GM18511 (cell line): ENCODE measurements around the gene FAM241B.

ENCODE experiments used
- ATAC-seq: cut with Tn5 transposase; IDR thresholded peaks from one replicate; pipeline ENCODE4 v1.9.1; 2021; ENCODE audit warnings: mild to moderate bottlenecking, moderate library complexity; ENCODE audit not compliant: unreplicated experiment

The FAM241B gene

DNA sequence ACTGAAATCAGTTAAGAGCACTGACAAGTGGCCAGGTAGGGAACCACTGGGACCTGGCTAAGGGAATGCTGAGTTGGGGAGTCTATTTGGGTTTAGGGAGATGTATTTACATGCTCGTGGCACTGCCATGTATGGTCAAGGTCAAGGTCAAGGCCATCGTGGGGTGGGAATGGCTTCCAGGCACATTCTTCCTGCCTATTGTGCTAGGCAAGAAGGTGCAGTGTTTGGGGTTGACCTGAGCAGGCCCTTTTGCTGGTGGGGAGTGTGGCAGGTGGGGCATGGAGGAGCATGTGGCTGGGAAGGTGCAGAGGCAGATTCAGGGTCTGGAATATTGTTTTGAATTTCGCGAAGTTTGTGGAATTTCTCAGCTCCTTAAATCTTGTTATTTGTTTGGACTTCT lies 17.8 kb downstream of the FAM241B start:
- no peak for ATAC-seq

DNA sequence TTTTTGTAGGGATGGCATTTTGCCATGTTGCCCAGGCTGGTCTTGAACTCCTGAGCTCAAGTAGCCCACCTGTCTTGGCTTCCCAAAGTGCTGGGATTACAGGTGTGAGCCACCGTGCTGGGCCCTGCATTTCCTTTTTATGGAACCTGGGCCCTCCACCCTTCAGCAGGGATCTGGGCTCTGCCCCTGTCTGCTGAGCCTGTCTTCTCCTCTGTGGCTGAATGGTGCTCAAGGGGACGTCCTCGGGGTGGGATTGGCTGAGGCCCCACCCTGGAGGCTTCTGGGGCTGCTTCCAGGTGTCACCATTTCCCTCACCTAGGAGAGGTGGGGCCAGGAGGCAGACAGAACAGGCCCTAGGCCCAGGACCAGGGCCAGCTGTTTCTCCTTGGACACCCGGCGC lies 18.4 kb downstream of the FAM241B start:
- ATAC-seq = no peak

DNA sequence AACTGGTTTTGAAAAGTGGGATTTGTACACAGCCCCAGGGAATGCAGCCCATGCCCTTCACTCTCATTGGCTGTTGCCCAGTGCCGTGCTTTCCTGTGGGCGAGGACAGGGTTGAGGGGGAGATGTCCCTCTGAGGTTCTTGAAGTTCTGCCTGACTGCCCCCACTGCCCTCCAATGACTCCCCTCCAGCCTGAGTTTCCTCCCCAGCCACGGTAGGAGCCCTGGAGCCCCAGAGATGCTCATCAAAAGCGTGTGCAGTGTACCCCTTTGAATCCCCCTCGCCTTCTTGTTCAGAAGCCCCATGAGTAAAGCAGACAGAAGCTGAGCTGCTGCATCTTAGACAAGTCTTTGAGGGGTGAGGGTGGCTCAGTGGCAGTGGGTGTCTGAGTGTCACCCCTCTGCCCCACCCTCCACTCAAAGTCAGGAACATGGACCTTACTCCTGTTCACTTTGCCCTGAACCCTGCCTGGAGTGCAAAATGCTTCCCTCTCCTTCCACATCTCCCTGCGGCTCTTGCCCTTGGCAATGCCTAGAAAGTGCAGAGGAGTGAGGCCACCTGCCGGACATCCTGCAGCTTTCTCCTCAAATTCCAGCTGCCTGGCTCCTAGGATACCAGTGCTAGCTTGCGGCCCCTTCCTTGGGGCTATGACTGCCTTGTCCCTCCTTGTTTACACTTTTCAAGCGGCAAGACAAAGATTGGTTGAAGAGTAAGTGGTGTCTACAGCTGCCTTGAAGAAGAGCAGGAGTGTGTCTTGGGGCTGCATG lies 19.9 kb downstream of the FAM241B start:
- no peak for ATAC-seq

DNA sequence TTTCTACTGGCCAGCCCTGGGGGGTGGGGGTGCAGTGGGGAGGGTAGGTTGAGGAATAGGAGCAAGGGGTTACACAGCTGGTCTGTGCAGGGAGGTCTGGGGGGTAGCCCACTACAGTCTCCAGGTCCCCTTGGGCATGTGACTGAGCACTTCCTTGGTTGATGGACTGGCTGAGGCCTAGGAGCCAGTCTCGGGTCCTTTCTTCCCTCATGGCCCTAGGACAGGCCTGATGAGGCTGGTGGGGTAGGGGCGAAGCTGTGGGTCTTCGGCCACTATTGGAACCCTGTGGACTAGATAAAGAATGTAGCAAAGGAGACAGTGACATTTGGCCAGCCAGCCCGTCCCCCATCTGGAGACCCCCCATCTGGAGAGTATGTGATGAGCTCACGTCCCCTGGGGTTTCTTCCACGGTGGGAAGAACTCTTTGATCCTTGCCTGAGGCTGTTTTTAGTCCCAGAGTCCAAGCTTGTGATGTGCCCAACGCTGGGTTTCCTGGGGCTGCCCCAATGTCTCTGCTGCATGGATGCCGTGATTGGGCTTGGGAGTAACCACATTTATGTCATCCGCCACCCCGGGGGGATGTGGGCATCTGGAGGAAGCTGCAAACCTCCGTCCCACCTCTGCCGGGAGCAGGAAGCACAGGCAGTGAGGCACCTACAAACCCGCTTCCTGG lies 20.7 kb downstream of the FAM241B start:
- ATAC-seq = no peak

DNA sequence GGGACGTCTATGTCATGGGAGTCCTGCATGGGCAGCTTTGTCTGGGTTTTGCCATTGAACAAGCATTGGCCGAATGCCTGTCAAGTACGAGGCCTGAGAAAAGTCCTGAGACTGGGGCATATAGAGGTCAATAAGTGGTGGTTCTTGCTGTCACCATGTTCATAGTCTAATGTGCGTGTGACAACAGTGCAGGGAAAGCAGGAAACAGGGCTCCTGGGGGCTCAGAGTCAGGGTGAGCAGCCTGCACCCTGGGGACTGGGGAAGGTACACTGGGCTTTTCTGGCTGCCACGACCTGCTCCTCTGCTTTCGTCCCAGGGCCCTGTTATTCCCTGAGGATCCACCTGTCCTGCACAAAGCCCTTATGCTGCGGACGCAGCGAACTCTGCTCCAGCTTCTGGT lies 21.3 kb downstream of the FAM241B start:
- ATAC-seq = no peak

DNA sequence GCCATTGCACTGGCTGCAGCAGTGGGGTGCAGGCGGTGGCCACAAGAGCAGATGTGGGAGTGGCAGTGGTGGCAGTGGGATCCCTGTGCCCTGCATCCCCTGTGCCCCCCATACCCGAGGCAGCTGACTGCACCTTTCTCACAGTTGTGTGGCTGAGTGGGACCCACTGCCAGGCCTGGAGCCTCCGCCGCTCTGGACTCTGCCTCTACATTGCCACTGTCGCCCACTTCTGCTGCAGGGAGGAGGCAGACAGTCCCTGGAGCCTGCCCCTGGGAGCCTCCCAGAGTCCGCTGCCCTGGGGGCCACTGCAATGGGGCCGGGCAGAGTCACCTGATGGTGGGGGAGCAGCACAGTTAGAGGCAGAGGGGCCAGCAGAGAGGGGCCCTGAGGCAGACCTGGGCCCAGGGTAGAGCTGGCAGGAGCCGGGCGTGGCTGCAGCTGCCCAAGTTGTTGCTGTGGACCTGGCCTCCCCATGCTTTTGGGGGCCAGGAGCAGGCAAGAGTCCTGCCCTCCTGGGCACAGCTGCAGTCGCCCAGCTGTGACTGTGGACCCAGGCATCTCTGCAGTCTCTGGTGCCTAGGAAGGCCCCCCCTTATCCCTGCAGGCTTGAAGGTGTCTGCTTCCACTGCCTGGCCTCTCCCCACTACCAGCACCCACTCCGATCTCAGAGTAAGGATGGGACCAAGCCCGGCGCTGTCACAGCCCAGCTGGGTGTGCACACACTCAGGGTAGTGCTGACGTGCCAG lies 22.2 kb downstream of the FAM241B start:
- ATAC-seq = no peak

DNA sequence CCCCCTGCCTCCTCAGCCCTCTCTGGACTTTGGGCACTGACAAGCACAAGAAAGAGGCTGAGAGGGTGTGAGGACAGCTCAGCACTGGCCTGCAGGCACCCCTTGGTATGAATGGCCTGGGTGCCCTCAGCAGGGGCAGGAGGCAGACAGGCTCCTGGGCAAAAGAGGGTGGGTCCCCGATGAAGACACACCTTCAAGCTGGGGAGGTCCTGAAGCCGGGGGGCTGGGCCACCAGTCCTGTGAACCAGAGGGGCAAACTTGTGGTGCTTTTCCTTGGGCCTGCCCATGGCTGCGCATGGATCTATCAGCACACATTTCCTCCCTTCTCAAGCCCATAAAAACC lies 22.8 kb downstream of the FAM241B start:
- ATAC-seq = no peak

DNA sequence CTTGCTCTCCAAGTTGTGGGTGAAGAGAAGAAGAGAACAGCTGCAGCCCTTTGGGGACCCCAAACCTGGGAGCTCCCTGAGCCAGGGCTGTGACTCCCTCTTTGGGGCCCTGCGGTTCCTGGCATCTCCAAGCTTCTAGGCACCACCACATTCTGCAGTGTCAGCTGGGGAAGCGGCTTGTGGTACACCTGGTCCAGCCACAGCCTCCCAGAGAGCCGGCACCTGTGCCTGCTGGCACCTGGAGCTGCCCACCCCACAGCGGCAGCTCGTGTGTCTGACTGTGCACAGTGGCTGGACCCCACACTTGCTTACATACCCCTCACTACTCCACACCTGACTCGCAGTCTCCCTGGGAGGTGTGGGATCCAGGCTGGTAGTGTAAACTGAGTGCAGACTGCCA lies 23.5 kb downstream of the FAM241B start:
- ATAC-seq = no peak

DNA sequence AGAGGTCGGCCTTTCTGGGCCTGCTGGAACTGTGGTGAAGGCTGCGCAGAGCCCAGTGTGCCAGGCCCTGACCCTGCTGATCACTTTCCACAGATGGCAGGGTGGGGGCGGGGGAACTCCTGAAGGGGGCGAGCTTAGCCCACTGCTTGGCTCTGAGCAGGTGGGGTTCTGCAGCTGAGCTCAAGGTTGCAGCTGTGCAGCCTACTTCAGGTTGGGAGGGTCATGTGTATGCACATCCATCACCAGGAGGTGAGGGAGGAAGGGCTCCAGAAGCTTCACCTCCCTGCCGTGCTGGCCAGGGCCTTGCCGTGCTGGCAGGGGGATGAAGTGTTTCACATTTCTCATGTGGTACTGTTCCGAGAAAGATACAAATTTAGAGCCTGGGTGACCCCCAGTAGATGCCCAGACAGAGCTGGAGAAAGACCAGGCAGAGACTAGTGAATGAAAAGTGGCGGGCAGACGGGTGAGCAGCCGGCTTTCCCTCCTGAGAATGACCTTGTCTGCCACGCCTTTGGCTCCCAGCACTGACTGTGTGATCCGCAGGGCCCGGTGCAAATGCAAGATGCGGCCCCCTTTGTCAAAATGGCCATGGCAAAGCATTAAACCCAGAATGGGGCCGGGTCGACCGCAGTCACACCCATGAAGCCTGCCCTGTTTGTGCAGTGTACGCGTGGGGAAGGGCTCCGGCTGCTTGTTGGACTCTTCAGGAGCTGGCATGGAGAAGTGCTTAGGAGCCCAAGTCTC lies 25.2 kb downstream of the FAM241B start:
- no peak for ATAC-seq

DNA sequence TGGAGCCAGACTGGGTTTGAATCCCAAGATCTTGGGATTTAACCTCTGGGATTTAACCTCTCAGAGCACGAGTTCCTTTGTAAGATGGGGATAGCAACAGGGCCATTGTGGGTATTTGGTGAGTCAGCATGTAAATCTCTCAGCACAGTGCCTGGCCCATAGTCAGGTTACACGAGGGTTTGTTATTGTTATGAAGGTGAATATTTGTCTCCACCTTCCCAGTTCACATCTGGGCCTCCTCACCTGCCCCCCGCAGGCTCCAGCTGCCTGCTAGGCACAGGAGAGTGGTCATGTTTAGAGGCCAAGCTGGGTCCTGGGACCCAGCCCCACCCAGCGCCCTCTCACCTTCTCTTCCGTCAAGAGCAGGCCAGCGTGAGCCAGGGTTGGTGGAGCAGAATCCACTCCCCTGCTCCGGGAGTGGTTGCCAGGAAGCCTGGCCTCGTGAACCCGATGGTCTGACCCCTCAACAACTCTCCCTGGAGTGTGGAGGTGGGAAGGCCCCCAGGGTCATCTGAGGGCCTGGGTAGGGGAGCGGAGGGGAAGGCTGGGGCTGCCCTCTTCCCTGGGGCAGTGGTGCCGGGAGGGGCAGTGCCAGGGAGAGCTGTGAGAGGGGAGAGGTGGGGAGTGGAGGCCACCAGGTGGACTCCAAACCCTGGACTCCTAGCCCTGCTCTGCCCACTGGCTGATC lies 26.0 kb downstream of the FAM241B start:
- ATAC-seq = no peak

DNA sequence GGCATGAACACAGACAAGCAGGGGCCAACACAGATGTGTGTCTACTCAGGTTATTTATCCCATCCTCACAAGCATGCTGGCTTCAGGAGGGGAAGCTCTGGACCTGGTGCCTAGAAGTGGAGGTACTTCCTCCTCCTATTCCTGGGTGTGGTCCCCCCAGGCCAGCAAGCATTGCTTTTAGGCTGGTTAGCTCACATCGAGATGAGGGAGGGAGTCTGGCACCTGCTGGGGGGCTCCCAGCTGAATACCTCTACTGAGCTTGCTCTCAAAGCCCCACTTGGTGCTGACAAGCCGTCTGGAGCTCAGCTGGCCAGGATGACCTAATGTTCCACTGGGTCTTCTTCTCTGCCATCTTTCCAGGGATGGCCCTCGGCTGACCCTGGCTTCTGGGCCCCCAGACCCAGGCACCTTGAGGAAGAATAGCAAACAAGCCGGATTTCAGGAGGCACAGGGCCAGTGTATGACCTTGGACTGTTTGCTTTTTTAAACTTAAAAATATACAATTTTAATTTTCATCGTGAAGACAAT lies 26.8 kb downstream of the FAM241B start:
- ATAC-seq = no peak

DNA sequence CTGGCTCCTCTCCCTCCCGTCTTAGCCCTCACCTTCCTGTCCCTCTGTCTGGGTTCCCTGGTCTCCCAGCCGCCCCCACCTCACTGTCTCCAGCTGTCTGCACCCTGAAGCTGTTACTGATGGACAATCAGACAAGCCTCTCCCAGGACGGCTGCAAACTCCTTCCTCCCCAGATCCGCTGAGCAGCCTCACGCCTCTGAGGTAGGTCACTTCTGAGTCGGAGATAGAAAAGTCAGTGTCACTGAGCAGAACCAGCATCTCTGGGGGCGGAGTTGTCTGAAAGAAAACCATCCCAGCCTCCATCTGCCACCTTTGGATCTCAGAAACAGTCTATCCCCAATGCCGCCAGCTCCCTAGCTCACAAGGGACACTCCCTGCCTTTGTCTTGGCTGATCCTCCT lies 27.4 kb downstream of the FAM241B start:
- ATAC-seq = no peak

DNA sequence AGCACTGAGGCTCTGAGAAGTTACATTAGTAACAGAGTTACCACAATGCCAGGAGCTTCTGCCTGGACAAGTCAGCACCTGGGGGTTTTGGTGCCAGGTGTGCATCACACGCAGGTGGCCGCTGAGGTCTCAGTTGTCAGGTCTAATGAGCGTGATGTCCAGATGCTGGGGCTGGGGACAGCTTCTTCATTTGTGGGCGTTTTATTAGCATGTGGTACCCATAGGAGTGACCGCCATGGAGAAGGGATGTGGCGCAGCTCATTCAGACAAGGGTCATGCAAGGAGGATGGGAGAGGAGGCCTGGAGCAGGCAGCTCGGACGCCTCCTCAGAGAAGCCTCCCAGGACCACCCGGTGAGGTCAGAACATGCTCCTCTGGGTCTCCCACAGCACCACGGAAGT lies 27.8 kb downstream of the FAM241B start:
- no peak for ATAC-seq

DNA sequence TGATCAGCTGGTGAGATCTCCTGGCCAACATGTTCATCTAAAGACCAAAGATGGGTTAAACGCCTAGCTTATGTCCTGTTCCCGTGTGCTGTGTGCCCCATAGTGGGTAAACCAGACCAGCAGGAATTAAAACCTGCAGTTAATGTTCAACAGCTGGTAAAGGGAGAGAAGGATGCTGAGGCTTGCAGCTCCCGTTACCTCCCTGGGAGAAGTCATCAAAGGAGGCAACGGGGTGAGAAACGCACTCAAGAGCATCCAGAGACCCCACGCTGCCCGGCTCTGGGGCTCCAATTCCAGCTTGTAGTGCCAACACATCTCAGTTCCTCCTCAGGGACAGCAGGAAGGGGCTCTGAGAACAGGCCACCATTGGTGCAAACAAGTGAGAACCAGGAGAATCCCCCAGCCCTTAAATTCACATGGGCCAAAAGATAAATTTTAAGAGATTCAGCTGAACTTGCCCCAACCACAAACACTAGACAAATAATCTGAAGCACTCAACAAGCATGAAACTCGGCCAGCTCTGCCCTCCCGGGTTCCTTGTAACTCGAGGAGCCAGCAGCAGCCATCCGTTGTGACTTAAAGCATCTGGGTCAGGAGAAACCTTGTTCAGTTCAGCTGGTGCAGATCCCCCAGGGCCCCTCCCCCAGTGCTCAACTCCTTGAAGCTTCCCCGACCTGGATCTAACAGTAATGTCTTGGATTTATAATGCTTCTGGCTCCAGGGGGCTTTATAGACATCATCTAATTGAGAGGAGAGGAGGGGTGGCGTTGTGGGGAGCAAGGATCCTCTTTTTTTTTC lies 29.4 kb downstream of the FAM241B start:
- ATAC-seq = no peak

DNA sequence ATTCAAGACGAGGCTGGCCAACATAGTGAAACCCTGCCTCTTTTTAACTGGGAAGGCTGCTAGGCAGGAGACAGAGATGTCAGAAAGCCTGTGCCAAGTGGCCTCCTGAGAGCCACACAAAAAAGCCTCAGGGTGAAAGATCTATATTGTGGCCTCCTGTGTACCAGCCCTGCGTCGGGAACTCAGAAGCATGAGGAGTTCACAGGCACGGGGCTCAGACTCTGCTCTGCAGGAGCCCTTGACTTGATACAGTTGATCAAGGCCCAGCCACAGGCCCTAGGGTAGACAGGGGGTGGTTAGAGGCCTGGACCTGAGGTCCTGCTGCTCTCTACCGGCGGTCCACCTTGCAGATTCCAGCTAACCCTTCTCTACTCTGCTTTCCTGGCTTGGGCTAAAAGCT lies 30.2 kb downstream of the FAM241B start:
- no peak for ATAC-seq

DNA sequence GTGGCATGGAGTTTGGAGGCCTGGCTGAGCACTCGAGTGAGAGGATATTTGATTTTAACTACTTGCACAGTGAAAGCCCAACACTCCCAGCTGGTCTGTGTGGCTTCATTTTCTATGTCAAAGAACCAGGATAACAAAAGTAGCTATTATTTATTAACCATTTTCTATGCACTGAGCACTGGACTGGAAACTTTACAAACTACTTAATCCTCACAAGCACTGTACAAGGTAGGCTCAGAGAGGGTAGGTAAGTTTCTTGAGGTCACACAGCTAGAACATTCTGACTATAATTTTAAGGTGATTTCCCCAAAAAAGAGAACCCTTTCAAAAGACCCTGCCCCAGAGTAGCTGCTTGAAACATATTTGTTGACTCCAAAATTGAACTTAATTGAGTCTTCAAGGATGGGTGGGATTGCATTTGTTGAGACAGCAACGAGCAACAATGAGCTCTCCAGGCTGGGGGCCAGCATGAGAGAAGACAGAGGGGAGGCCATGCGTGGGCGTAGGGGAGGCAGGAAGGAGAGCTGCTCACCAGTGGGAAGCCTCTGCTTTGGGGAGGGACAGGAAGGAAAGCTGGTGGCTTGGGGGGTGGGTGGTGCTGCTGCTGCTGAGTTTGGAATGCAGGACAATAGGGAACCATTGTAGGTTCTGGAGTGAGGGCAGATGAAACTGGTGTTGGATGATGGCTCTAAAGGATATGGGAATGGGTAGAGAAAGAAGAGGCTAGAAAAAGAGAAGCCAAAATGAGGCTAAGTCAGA lies 31.5 kb downstream of the FAM241B start:
- ATAC-seq = no peak

DNA sequence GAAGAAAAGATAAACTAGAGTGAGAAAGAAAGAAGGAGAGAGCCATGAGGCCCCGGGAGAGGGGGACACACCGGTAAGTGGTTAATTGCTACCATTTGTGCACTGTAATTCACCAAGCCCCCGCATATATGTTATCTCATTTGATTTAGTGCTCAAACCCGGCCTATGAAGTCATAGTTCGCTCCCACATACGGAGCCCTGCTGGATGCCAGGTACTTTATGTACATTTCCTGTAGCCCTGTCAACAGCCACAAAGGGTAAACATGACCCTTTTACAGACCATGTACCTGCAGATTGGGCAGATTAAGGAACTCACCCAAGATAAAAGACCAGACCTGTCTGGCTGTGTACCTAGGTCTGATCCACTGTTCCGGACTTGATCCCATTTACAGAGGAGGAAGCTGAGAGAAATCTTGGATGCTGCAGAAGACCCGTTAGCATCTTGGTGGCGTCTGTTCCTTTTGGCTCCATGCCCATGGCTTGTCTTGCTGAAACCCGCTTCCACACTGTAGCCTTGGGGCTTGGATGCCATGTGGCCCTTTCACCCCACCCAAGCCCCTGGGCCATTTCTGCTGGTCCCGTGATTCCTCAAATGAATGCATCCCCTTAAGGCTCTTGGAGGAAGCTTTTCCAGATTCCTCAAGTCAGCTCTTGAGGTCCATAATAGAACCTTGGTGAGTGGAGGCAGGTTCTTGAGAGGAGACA lies 32.3 kb downstream of the FAM241B start:
- ATAC-seq = no peak

DNA sequence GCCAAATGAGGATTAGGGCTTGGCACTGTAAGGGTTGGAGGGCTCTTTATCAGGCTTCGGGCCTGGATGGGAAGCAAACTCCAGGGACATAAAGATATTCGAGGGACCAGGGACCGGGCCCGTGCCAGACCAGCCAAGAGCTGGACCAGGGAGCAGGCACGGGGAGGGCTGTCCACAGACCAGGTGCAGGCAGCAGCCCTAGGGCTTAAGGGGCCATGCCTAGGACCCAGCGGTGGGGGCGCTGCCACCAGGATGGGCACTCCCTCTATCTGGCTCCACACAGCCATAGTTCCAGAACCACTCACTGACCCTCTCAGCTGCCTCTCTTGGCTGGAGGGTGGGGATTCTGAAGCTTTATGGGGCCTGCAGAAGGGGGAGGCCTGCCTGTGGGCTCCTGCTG lies 32.9 kb downstream of the FAM241B start:
- ATAC-seq = no peak
